Right lobe of liver (tissue), 6 donors: ENCODE data around the gene GLB1L2. TPM values are rescaled to one million over a fixed set of nuclear protein-coding genes. Genes with fewer than 3 reads are reported as not detected.

Source experiments
- ATAC-seq, 4 donors: fragments of 200-7000 bp; cut with Tn5 transposase; one replicate each; pipeline ENCODE4 v1.9.1; 2020; ENCODE audit warnings: mild to moderate bottlenecking in 4 of 4, moderate library complexity in 4 of 4
- DNase-seq, 3 donors: peaks; one replicate each; pipeline ENCODE4 v3.0.0-alpha.2; 2020
- H3K27ac ChIP-seq, 3 donors: fragments of 200-600 bp; one replicate each; pipeline ENCODE4 v1.8.0; 2022
- H3K27me3 ChIP-seq, 2 donors: fragments of 200-600 bp; one replicate each; pipeline ENCODE4 v1.8.0; 2022
- H3K36me3 ChIP-seq, 4 donors: fragments of 200-600 bp; sonication (generic) in 1 of 4; one replicate each; pipeline versions ENCODE4 v1.5.1 to v1.8.0; 2017 to 2022; ENCODE audit warnings: control low read depth in 1 of 4
- H3K4me1 ChIP-seq, 4 donors: fragments of 200-600 bp; sonication (generic) in 1 of 4; one replicate each; pipeline versions ENCODE4 v1.5.1 to v1.8.0; 2017 to 2022; ENCODE audit warnings: control low read depth in 1 of 4
- H3K4me3 ChIP-seq, 3 donors: fragments of 200-600 bp; one replicate each; pipeline ENCODE4 v1.8.0; 2022
- H3K9me3 ChIP-seq, 4 donors: fragments of 200-600 bp; sonication (generic) in 1 of 4; one replicate each; pipeline versions ENCODE4 v1.5.1 to v1.8.0; 2017 to 2022; ENCODE audit warnings: control low read depth in 1 of 4
- CTCF ChIP-seq, 4 donors: fragments of 200-600 bp in 3 of 4; fragments of 450-650 bp in 1 of 4; IDR thresholded peaks; one replicate each; pipeline versions ENCODE4 v1.5.1 to v1.8.0; 2016 to 2022; ENCODE audit warnings: antibody characterized with exemption in 4 of 4, mild to moderate bottlenecking in 2 of 4
- POLR2A ChIP-seq: fragments of 450-650 bp; IDR thresholded peaks from one replicate; pipeline ENCODE4 v1.6.1; 2017; ENCODE audit warnings: antibody characterized with exemption, mild to moderate bottlenecking
- WGBS: methylation state at CpG from one replicate; pipeline ENCODE4 v1.1.6; 2018; ENCODE audit warnings: low coverage, low lambda C conversion rate; ENCODE audit not compliant: insufficient coverage; ENCODE audit errors: missing lambda C conversion rate; 5-methylcytosine and 5-hydroxymethylcytosine counted together
- intact Hi-C, 2 donors: fragments of 100-400 bp; cut with DNase I; formaldehyde crosslinking; loops; one replicate each; pipeline versions ENCODE4 v1.11.2 to v1.14.1; 2022
- total RNA-seq, 6 experiments: library from RNA; depleted of rRNA in 2 of 6; stranded (reverse); fragments of >200 nt in 2 of 6; fragmentation: NEBNext Ultra II Directional in 3 of 6; extraction: Animal tissue kit (Norgen Biotek cat#: 25700) in 3 of 6; gene quantifications; one replicate each; pipeline versions ENCODE4 v1.1.0 to v1.2.4, GENCODE V29; 2016 to 2023
- donor health status: DM: no; HTN: yes; CAD: no.
- donor health status: DM: no; HTN: no; CAD: no.
- donor health status: DM: no; HTN: no; CAD: no.
- donor health status: DM: no; HTN: yes; CAD: no.
- donor health status: DM: no; HTN: yes; CAD: no.

GLB1L2 gene
- total RNA-seq, 6 experiments from 2014 or later = 0.12 to 0.68 (median 0.55) TPM

- TF ChIP-seq POLR2A (no peak), CTCF (IDR thresholded peaks at IDR 0.05) (no peak)
- H3K9me3 ChIP-seq = no peaks in the 10 kb centered on the region
- intact Hi-C loops = no loop called here
- no peak overlapping the region for H3K27ac ChIP-seq
- no peaks in the 10 kb centered on the region for H3K27me3 ChIP-seq
- 48% methylated on average over 12 of the region's 17 CpGs for WGBS
- peak in 1 of 4 donors; percentile 13 for ATAC-seq
- no peak for DNase-seq
- no peaks in the 10 kb centered on the region for H3K36me3 ChIP-seq
- no peak overlapping the region for H3K4me3 ChIP-seq
- no peaks in the 10 kb centered on the region for H3K4me1 ChIP-seq
Measured at GRCh38 chr11:134414766-134415765, 83.3 kb downstream of the GLB1L2 start.

- ATAC-seq (no peak), DNase-seq (no peak)
- intact Hi-C loops = no loop called here
- Histone ChIP-seq H3K27me3 (no peaks in the 10 kb centered on the region), H3K36me3 (no peaks in the 10 kb centered on the region), H3K4me3 (no peak overlapping the region), H3K9me3 (no peaks in the 10 kb centered on the region), H3K27ac (no peak overlapping the region), H3K4me1 (no peaks in the 10 kb centered on the region)
- 77% methylated on average over 6 of the region's 10 CpGs for WGBS
- TF ChIP-seq POLR2A (no peak), CTCF (IDR thresholded peaks at IDR 0.05) (no peak)
Measured at GRCh38 chr11:134416726-134417125, 84.9 kb downstream of the GLB1L2 start.

GRCh38 chr11:134417871-134418840 lies 86.4 kb downstream of the GLB1L2 start:
- DNase-seq = no peak

More at GRCh38 chr11:134417871-134418840, 86.4 kb downstream of the GLB1L2 start:
- no peak for ATAC-seq
- TF ChIP-seq POLR2A (no peak), CTCF (IDR thresholded peaks at IDR 0.05) (no peak)
- no peak overlapping the region for H3K4me3 ChIP-seq
- no peaks in the 10 kb centered on the region for H3K4me1 ChIP-seq
- intact Hi-C loops = no loop called here
- H3K36me3 ChIP-seq = no peaks in the 10 kb centered on the region
- no peaks in the 10 kb centered on the region for H3K27me3 ChIP-seq
- H3K27ac ChIP-seq = no peak overlapping the region
- WGBS = 52% methylated on average over 7 of the region's 14 CpGs
- H3K9me3 ChIP-seq = no peaks in the 10 kb centered on the region
